Breast epithelium (tissue), 4 donors: Measurements from ENCODE around the gene TRIM54. TPM values are rescaled to one million over a fixed set of nuclear protein-coding genes. Genes with fewer than 3 reads are reported as not detected.
A peak's percentile ranks its signal among the peaks of the same experiment; 100 is the strongest.

Experiments used
- DNase-seq, 2 donors: peaks; one replicate each; pipeline ENCODE4 v3.0.0-alpha.2; 2019; ENCODE audit warnings: low spot score in 2 of 2
- H3K27ac ChIP-seq, 2 donors: fragments of 200-600 bp; sonication (generic) in 1 of 2; one replicate each; pipeline ENCODE4 v1.5.1; 2016 to 2019; ENCODE audit warnings: mild to moderate bottlenecking in 1 of 2
- H3K27me3 ChIP-seq, 2 donors: fragments of 200-600 bp; sonication (generic) in 1 of 2; one replicate each; pipeline versions ENCODE4 v1.5.1 to v1.6.0; 2017 to 2019; ENCODE audit warnings: control low read depth in 1 of 2, mild to moderate bottlenecking in 1 of 2
- H3K36me3 ChIP-seq: fragments of 200-600 bp; one replicate; pipeline ENCODE4 v1.5.1; 2019
- H3K4me1 ChIP-seq, 2 donors: fragments of 200-600 bp; sonication (generic); one replicate each; pipeline ENCODE4 v1.5.1; 2016 to 2019; ENCODE audit warnings: control low read depth in 1 of 2
- H3K4me3 ChIP-seq, 3 donors: fragments of 200-600 bp; sonication (generic); 1 replicate in 2 of 3; 2 replicates in 1 of 3; pipeline ENCODE4 v1.5.1; 2016 to 2019; ENCODE audit warnings: mild to moderate bottlenecking in 3 of 3, moderate library complexity in 2 of 3
- H3K9me3 ChIP-seq, 2 donors: fragments of 200-600 bp; sonication (generic) in 1 of 2; one replicate each; pipeline ENCODE4 v1.5.1; 2016 to 2019; ENCODE audit warnings: control low read depth in 1 of 2
- CTCF ChIP-seq, 3 donors: fragments of 450-650 bp; IDR thresholded peaks; one replicate each; pipeline ENCODE4 v1.5.1; 2016 to 2017; ENCODE audit warnings: antibody characterized with exemption in 3 of 3, mild to moderate bottlenecking in 3 of 3, moderate library complexity in 3 of 3
- POLR2A ChIP-seq: fragments of 450-650 bp; IDR thresholded peaks from one replicate; pipeline ENCODE4 v1.6.1; 2016; ENCODE audit warnings: antibody characterized with exemption, mild to moderate bottlenecking, moderate library complexity
- POLR2AphosphoS5 ChIP-seq, 3 donors: sonication (generic); formaldehyde crosslinking; IDR thresholded peaks; one replicate each; pipeline ENCODE4 v1.6.1; 2017; ENCODE audit warnings: antibody characterized with exemption in 3 of 3
- intact Hi-C: fragments of 100-400 bp; cut with DNase I; formaldehyde crosslinking; loops from one replicate; pipeline ENCODE4 v1.15.1; 2023; ENCODE audit warnings: low total_unique reads
- total RNA-seq, 3 donors: library from RNA; depleted of rRNA; stranded (reverse); fragments of >200 nt; gene quantifications; one replicate each; pipeline ENCODE4 v1.1.0, GENCODE V29; 2016

TRIM54 gene
- total RNA-seq, 3 donors from 2014 or later, result 0.15 to 0.66 TPM; not detected in 1

GRCh38 chr2:27354597-27354927 is 72.3 kb downstream of the TRIM54 start:
- Histone ChIP-seq H3K36me3 (no peaks in the 10 kb centered on the region), H3K4me1 (peaks cover 2 to 9% of the 10 kb centered on the region in 2 donors)
- intact Hi-C loops, result no loop called here

GRCh38 chr2:27356056-27356381 is 73.8 kb downstream of the TRIM54 start:
- Histone ChIP-seq H3K27me3 (no peaks in the 10 kb centered on the region), H3K27ac (peak overlapping the region; percentile 86 to 94), H3K36me3 (no peaks in the 10 kb centered on the region), H3K4me3 (peak overlapping the region; percentile 74 to 81 (median 75)), H3K4me1 (peaks cover 2 to 9% of the 10 kb centered on the region in 2 donors), H3K9me3 (no peaks in the 10 kb centered on the region)
- TF ChIP-seq CTCF (IDR thresholded peaks at IDR 0.05) (no peak), POLR2A (no peak), POLR2AphosphoS5 (IDR thresholded peaks at IDR 0.05) (no peak)
- intact Hi-C loops, result no loop called here
- DNase-seq, result peak in 1 of 2 donors; percentile 44

More at GRCh38 chr2:27354597-27354927, 72.3 kb downstream of the TRIM54 start:
- no peaks in the 10 kb centered on the region for H3K27me3 ChIP-seq
- TF ChIP-seq POLR2AphosphoS5 (IDR thresholded peaks at IDR 0.05) (no peak), CTCF (IDR thresholded peaks at IDR 0.05) (no peak), POLR2A (no peak)
- H3K27ac ChIP-seq, result no peak overlapping the region
- no peaks in the 10 kb centered on the region for H3K9me3 ChIP-seq
- DNase-seq, result no peak
- H3K4me3 ChIP-seq, result no peak overlapping the region

DNA sequence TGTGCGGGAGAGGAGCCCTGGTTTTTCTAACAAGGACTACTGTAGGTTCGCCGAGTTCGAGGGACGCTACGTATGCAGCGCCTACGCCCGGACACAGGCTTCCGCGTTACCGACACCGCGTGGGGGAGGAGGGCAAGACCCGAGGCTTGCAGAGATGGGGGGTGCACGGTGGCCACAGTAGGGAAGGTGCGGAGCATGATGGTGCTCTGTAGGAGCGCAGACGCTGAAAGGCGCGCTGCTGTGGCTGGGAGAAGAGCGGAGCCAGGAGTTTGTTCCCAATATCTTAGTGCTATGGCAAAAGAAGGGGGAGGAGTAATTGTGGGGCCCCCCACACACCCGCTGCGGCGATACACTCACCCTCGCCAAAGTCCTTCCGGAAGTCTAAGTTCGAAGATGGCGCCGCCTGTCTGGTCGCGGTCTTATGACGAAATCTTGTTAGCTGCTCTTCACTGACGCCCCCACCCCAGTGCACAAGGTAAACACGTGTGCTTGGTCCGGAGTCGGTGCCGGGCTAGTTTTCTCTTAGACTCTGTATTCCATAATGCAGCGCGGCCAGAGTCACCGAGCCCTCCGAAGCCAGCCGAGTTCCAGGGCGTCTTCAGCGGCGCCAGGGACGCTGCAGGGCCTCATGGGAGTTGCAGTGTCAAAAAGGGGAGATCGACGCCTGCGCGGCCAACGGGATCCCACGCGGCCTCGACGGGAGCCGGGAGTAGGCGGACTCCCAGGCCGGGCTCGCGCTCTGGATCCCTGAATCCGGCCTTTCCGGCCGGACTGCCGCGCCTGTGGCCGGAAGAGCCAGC is 74.4 kb downstream of the TRIM54 start, which contains the start of gene GTF3C2:
TSS of gene GTF3C2 (minus strand) at position 383 of the 800 bp plus-strand sequence. CDS start 13,210 bp downstream, outside the sequence.
- Histone ChIP-seq H3K27ac (peak within 1 kb of the TSS; percentile 86 to 94), H3K36me3 (no peaks in the 10 kb centered on the region), H3K27me3 (no peaks in the 10 kb centered on the region), H3K4me3 (peak within 1 kb of the TSS; percentile 74 to 81 (median 75)), H3K4me1 (peaks cover 2 to 9% of the 10 kb centered on the region in 2 donors), H3K9me3 (no peaks in the 10 kb centered on the region)
- intact Hi-C loops, result no loop called here
- peak; percentile 94 to 95 for DNase-seq
- TF ChIP-seq CTCF (IDR thresholded peaks at IDR 0.05) (no peak), POLR2A (peak; percentile 40), POLR2AphosphoS5 (IDR thresholded peaks at IDR 0.05) (peak; percentile 65 to 87 (median 80))

Other genes with a start within 250 kb of the TRIM54 start
- gene TMEM214, start 249.5 kb upstream of the TRIM54 start, total RNA-seq, result 10 to 100 TPM; 41.1 to 56.0 (median 47.3) TPM
- 10 to 100 TPM; 12.5 to 21.5 (median 16.1) TPM for gene AGBL5, start 230.8 kb upstream of the TRIM54 start, total RNA-seq
- 100 to 1,000 TPM; 271 to 309 (median 281) TPM for gene OST4, start 210.8 kb upstream of the TRIM54 start, total RNA-seq
- gene EMILIN1, start 203.8 kb upstream of the TRIM54 start, total RNA-seq, result 10 to 100 TPM; 25.6 to 94.7 (median 26.9) TPM
- gene KHK, start 195.7 kb upstream of the TRIM54 start, total RNA-seq, result 1 to 10 TPM; 2.2 to 4.1 (median 3.6) TPM
- 10 to 100 TPM in 1 of 3 donors, 1 to 10 TPM in 2; 3.2 to 16.4 (median 3.4) TPM for gene CGREF1, start 163.3 kb upstream of the TRIM54 start, total RNA-seq
- gene ABHD1, start 158.6 kb upstream of the TRIM54 start, total RNA-seq, result under 1 TPM in 2 of 3 donors, not detected in 1; 0.29 to 0.80 TPM
- gene PREB, start 147.8 kb upstream of the TRIM54 start, total RNA-seq, result 100 to 1,000 TPM in 1 of 3 donors, 10 to 100 TPM in 2; 51.5 to 113 (median 69.4) TPM
- not detected for gene PRR30, start 143.0 kb upstream of the TRIM54 start, total RNA-seq
- gene TCF23, start 133.4 kb upstream of the TRIM54 start, total RNA-seq, result not detected
- gene ATRAID, start 70.4 kb upstream of the TRIM54 start, total RNA-seq, result 100 to 1,000 TPM; 146 to 243 (median 177) TPM
- 10 to 100 TPM; 43.4 to 86.2 (median 84.9) TPM for gene SLC5A6, start 70.2 kb upstream of the TRIM54 start, total RNA-seq
- gene CAD, start 65.1 kb upstream of the TRIM54 start, total RNA-seq, result 10 to 100 TPM; 15.5 to 33.4 (median 17.3) TPM
- gene SLC30A3, start 19.4 kb upstream of the TRIM54 start, total RNA-seq, result under 1 TPM in 1 of 3 donors, not detected in 2; 0.33 TPM
- gene DNAJC5G, start 7.0 kb upstream of the TRIM54 start, total RNA-seq, result not detected
- 1 to 10 TPM in 2 of 3 donors, under 1 TPM in 1; 0.80 to 8.8 (median 4.6) TPM for gene UCN, start 26.0 kb downstream of the TRIM54 start, total RNA-seq
- 10 to 100 TPM; 72.8 to 95.1 (median 79.4) TPM for gene MPV17, start 40.7 kb downstream of the TRIM54 start, total RNA-seq
- gene GTF3C2, start 74.3 kb downstream of the TRIM54 start, total RNA-seq, result 10 to 100 TPM; 32.6 to 63.5 (median 55.7) TPM
- gene EIF2B4, start 87.9 kb downstream of the TRIM54 start, total RNA-seq, result 10 to 100 TPM; 38.1 to 48.9 (median 47.9) TPM
- 100 to 1,000 TPM; 109 to 121 (median 116) TPM for gene SNX17, start 88.2 kb downstream of the TRIM54 start, total RNA-seq
- gene ZNF513, start 98.3 kb downstream of the TRIM54 start, total RNA-seq, result 10 to 100 TPM in 2 of 3 donors, 1 to 10 TPM in 1; 5.9 to 22.5 (median 15.7) TPM
- 10 to 100 TPM; 46.2 to 59.0 (median 54.4) TPM for gene PPM1G, start 127.2 kb downstream of the TRIM54 start, total RNA-seq
- 10 to 100 TPM; 70.5 to 87.5 (median 80.3) TPM for gene NRBP1, start 146.2 kb downstream of the TRIM54 start, total RNA-seq
- gene KRTCAP3, start 160.0 kb downstream of the TRIM54 start, total RNA-seq, result 10 to 100 TPM in 2 of 3 donors, 1 to 10 TPM in 1; 3.8 to 31.2 (median 14.7) TPM
- gene IFT172, start 207.3 kb downstream of the TRIM54 start, total RNA-seq, result 10 to 100 TPM; 28.2 to 51.5 (median 32.1) TPM
- 10 to 100 TPM; 12.4 to 57.7 (median 57.3) TPM for gene FNDC4, start 212.8 kb downstream of the TRIM54 start, total RNA-seq
- 1 to 10 TPM in 2 of 3 donors, not detected in 1; 1.8 to 3.9 TPM for gene GCKR, start 214.4 kb downstream of the TRIM54 start, total RNA-seq